OCI-LY1 (cell line): ENCODE results near the gene PPARGC1A.

Experiments
- EZH2 ChIP-seq: fragments of 200-600 bp; sonication (generic), shearing (Covaris generic); IDR thresholded peaks from 2 replicates; pipeline ENCODE4 v1.8.0; 2017; ENCODE audit warnings: borderline replicate concordance, mixed run types, mild to moderate bottlenecking, antibody characterized with exemption, low read length, moderate library complexity, mixed read lengths
- TF ChIP-seq, protein P1 (sequence below): fragments of 200-600 bp; sonication (generic), shearing (Covaris generic); IDR thresholded peaks from 2 replicates; pipeline ENCODE4 v1.5.1; 2017; ENCODE audit warnings: mild to moderate bottlenecking, antibody characterized with exemption, low read length, moderate library complexity, mixed read lengths

DNA sequence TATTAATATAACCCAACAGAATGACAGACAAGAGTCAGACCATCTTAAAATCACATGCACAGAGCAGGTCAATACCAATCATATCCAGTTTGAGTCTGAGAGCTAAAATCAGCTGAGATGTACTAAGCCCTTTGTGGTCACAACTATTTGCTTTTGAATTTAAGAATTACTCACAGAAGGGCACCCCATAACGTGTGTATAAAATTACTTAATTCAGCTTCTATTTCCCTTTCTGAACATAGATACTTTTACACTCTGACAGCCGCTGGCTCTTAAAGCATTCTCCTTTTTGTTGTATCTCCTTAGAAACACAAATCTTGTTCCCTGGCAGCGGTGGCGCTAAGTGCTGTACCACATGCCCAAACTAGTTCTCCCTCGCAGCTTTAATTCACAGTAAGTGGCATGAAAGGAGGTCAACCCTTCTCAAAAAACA lies 14.8 kb upstream of the PPARGC1A start:
- TF ChIP-seq, protein P1, sequence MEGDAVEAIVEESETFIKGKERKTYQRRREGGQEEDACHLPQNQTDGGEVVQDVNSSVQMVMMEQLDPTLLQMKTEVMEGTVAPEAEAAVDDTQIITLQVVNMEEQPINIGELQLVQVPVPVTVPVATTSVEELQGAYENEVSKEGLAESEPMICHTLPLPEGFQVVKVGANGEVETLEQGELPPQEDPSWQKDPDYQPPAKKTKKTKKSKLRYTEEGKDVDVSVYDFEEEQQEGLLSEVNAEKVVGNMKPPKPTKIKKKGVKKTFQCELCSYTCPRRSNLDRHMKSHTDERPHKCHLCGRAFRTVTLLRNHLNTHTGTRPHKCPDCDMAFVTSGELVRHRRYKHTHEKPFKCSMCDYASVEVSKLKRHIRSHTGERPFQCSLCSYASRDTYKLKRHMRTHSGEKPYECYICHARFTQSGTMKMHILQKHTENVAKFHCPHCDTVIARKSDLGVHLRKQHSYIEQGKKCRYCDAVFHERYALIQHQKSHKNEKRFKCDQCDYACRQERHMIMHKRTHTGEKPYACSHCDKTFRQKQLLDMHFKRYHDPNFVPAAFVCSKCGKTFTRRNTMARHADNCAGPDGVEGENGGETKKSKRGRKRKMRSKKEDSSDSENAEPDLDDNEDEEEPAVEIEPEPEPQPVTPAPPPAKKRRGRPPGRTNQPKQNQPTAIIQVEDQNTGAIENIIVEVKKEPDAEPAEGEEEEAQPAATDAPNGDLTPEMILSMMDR: no peak
- TF ChIP-seq EZH2: no peak
